ENCODE measurements around the gene SEC62. TPM values are rescaled to one million over a fixed set of nuclear protein-coding genes. Genes with fewer than 3 reads are reported as not detected.
A peak's percentile ranks its signal among the peaks of the same experiment; 100 is the strongest.

Gene SEC62
- total and polyA plus RNA-seq, 2 experiments from 2014 or later, result 23.6 to 306 TPM

- no peaks in the 10 kb centered on the region for H3F3A ChIP-seq (replicated peaks; ENCODE audit: low read depth)
- H3K79me2 ChIP-seq (replicated peaks; ENCODE audit: insufficient read depth), result peaks cover 64% of the 10 kb centered on the region
- no peaks in the 10 kb centered on the region for H3K9me2 ChIP-seq (ENCODE audit: insufficient read depth)
- H2AFZ ChIP-seq, result no peak overlapping the region
- no peaks in the 10 kb centered on the region for H3K27me3 ChIP-seq (ENCODE audit: insufficient read depth)
- H3K4me3 ChIP-seq, result peak overlapping the region; percentile 91
- DNase-seq (ENCODE audit: low spot score) (no peak), ATAC-seq (no peak)
- Mint-ChIP-seq H3K36me3 (ENCODE audit: low read depth) (no peaks in the 10 kb centered on the region; the same call in 1 of the 3 replicates), H3K4me3 (peak overlapping the region; percentile 86), H3K4me1 (peaks cover 27% of the 10 kb centered on the region), H3K27ac (no peak overlapping the region), H3K27me3 (ENCODE audit: insufficient read depth, low read depth, poor library complexity) (no peaks in the 10 kb centered on the region), H3K9me3 (no peaks in the 10 kb centered on the region)
- H3K27ac ChIP-seq (ENCODE audit: low read depth), result no peak overlapping the region
- TF ChIP-seq NANOG (IDR thresholded peaks at IDR 0.05; ENCODE audit: borderline replicate concordance), result peak; percentile 42; the same call in 1 of the 2 replicates
- no peak for TF ChIP-seq EZH2 (IDR thresholded peaks at IDR 0.05; ENCODE audit: low read depth, unreplicated experiment)
- no peaks in the 10 kb centered on the region for H3K36me3 ChIP-seq (ENCODE audit: insufficient read depth)
- peaks cover 32% of the 10 kb centered on the region for H4K20me1 ChIP-seq (replicated peaks; ENCODE audit: insufficient read depth)
- peaks cover 24% of the 10 kb centered on the region for H3K4me1 ChIP-seq (ENCODE audit: insufficient read depth)
- peak overlapping the region; percentile 95 for H3K4me2 ChIP-seq
Observed at GRCh38 chr3:169968224-169968885, 1.7 kb downstream of the SEC62 start.

- H3K4me2 ChIP-seq, result peak overlapping the region; percentile 95
- Mint-ChIP-seq H3K9me3 (no peaks in the 10 kb centered on the region), H3K36me3 (ENCODE audit: low read depth) (no peaks in the 10 kb centered on the region; the same call in 1 of the 3 replicates), H3K4me3 (no peak overlapping the region; the same call in 2 of the 3 replicates), H3K27ac (no peak overlapping the region), H3K27me3 (ENCODE audit: insufficient read depth, low read depth, poor library complexity) (no peaks in the 10 kb centered on the region), H3K4me1 (peaks cover 27% of the 10 kb centered on the region)
- peaks cover 36% of the 10 kb centered on the region for H4K20me1 ChIP-seq (replicated peaks; ENCODE audit: insufficient read depth)
- ATAC-seq (no peak), DNase-seq (ENCODE audit: low spot score) (no peak)
- H3K27ac ChIP-seq (ENCODE audit: low read depth), result no peak overlapping the region
- no peaks in the 10 kb centered on the region for H3K9me2 ChIP-seq (ENCODE audit: insufficient read depth)
- no peak overlapping the region for H2AFZ ChIP-seq
- no peaks in the 10 kb centered on the region for H3F3A ChIP-seq (replicated peaks; ENCODE audit: low read depth)
- no peaks in the 10 kb centered on the region for H3K27me3 ChIP-seq (ENCODE audit: insufficient read depth)
- H3K79me2 ChIP-seq (replicated peaks; ENCODE audit: insufficient read depth), result peaks cover 75% of the 10 kb centered on the region
- H3K4me1 ChIP-seq (ENCODE audit: insufficient read depth), result peaks cover 24% of the 10 kb centered on the region
- peak overlapping the region; percentile 91; the same call in 1 of the 2 replicates for H3K4me3 ChIP-seq
- no peaks in the 10 kb centered on the region for H3K36me3 ChIP-seq (ENCODE audit: insufficient read depth)
- TF ChIP-seq STAT1 (IDR thresholded peaks at IDR 0.05; ENCODE audit: unreplicated experiment) (no peak), REST (IDR thresholded peaks at IDR 0.05; ENCODE audit: unreplicated experiment) (no peak), ETS1 (IDR thresholded peaks at IDR 0.05) (no peak), NANOG (IDR thresholded peaks at IDR 0.05; ENCODE audit: borderline replicate concordance) (no peak), EZH2phosphoT487 (IDR thresholded peaks at IDR 0.05; ENCODE audit: unreplicated experiment) (no peak), ZNF462 (CRISPR knock-in tag; IDR thresholded peaks at IDR 0.05) (no peak)
Observed at GRCh38 chr3:169969174-169970095, 2.8 kb downstream of the SEC62 start.

All from GM23338 (cell line).